GM23248 (cell line): ENCODE data around the gene TSSC4.
"Not testable (repeated sequence)": the region's sequence is repeated elsewhere in the genome, so short reads cannot be mapped to it uniquely, and the experiment has no call there.

Experiments
- EZH2 ChIP-seq: fragments of 200-600 bp; sonication (generic); IDR thresholded peaks from 2 replicates; pipeline ENCODE4 v1.6.1; 2018; ENCODE audit warnings: antibody characterized with exemption, mild to moderate bottlenecking; ENCODE audit not compliant: insufficient read depth, poor library complexity, severe bottlenecking
- EZH2phosphoT487 ChIP-seq: fragments of 200-600 bp; sonication (generic); IDR thresholded peaks from 2 replicates; pipeline ENCODE4 v1.6.1; 2018; ENCODE audit warnings: antibody characterized with exemption, moderate library complexity, mild to moderate bottlenecking, low read depth; ENCODE audit not compliant: insufficient read depth

DNA sequence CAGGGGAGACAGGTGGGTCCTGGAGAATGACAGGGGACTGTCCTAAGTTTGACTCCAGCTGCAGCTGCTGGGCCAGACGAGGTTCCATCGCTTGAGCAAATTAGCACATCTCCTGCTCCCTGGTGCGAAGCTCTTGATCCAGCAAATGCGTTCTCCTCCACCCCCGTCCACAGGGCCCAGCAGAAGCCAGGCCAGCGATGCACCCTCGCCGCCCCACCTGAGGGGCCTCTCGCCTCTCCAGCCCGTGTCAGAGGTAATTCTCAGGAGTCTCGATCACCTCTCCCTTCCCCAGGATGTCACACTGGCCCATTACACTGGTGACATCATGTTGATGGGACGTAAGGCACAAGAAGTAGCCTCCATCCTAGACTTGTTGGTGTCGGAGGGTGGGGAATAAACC, 42.9 kb upstream of the TSSC4 start:
- not testable (repeated sequence) for TF ChIP-seq EZH2phosphoT487, EZH2
